IPS-18c (cell line): ENCODE results near the gene KBTBD13.

Source experiments
- H3K4me3 ChIP-seq: 2 replicates; pipeline ENCODE4 v1.7.0; 2013; ENCODE audit warnings: low read depth, mild to moderate bottlenecking, low read length, moderate library complexity; ENCODE audit not compliant: insufficient read depth
- H3K9me3 ChIP-seq: one replicate; pipeline ENCODE4 v1.6.1; 2013; ENCODE audit warnings: mild to moderate bottlenecking, low read length, moderate library complexity; ENCODE audit not compliant: control insufficient read depth, insufficient read depth

Gene KBTBD13

GRCh38 chr15:65079580-65079979, 3.0 kb downstream of the KBTBD13 start:
- Histone ChIP-seq H3K4me3 (no peak overlapping the region), H3K9me3 (no peaks in the 10 kb centered on the region)

DNA sequence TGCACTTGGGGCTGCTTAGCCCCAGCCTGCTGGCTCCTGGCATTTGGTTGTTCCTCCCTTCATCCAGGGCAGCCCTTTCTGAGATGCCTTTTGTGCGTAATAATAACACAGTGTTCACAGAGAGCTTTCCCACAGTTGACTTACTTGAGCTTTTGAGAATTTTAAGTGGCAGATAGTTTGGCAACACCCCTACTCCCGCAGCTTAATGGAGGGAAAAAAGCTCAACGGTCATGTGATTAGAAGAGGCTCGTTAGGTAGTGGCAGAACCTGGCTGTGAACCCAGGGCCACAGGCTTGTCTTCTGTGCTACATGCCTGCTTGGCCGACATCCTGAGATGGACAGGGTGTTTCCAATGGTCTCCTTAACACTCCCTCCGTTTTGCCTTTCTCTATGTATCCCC, 4.7 kb downstream of the KBTBD13 start:
- H3K9me3 ChIP-seq = no peaks in the 10 kb centered on the region
- H3K4me3 ChIP-seq = no peak overlapping the region

DNA sequence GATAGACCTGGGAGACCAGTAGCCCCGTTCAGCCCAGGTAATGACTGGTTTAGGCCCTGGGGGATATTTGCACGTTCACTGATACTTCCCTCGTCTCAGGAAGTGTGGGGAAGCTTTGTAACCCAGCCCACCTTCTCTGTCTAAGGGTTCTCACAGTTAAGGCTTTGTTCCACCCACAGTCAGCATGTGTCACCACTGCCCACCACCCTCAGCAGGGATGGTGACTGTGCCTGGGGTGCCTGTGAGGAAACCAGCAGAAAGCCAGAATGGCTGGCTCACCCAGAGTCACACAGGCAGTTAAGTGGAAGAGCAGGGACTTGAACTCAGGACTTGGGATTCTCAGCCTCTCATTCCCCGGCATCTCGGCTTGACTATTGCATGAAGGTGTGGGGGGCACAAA, 5.2 kb downstream of the KBTBD13 start:
- H3K4me3 ChIP-seq = no peak overlapping the region
- no peaks in the 10 kb centered on the region for H3K9me3 ChIP-seq

DNA sequence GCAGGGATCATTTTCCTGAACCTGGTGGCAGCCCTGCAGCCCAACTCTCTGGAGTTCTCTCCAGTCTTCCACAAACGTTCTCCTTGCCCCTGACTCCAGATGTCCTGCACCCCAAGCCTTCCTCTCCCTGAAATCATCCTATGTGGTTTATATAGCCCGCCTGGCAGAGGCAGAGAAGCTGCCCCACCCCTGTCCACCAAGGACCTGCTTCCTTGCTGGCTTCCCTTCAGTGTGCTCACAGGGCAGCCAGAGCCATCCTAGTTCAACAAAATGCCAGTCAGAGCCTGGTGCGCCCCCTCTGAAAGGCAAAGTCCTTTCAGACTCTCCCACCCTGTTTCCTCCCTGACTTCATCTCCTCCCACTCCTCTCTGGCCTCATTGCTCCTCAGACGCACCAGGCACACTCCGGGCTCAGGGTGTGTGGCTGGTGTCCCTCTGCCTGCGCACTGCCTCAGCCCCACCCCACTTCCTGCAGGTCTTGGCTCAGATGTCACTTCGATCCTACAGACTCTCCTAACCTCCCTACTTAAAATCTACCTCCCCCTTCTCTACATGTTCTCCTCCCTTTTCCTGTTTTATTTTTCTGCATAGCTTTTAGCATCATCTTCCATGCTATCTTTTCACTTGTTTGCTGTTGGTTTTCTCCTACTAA, 5.9 kb downstream of the KBTBD13 start:
- H3K9me3 ChIP-seq = no peaks in the 10 kb centered on the region
- H3K4me3 ChIP-seq = no peak overlapping the region

GRCh38 chr15:65083262-65083701, 6.7 kb downstream of the KBTBD13 start:
- no peak overlapping the region for H3K4me3 ChIP-seq
- no peaks in the 10 kb centered on the region for H3K9me3 ChIP-seq

DNA sequence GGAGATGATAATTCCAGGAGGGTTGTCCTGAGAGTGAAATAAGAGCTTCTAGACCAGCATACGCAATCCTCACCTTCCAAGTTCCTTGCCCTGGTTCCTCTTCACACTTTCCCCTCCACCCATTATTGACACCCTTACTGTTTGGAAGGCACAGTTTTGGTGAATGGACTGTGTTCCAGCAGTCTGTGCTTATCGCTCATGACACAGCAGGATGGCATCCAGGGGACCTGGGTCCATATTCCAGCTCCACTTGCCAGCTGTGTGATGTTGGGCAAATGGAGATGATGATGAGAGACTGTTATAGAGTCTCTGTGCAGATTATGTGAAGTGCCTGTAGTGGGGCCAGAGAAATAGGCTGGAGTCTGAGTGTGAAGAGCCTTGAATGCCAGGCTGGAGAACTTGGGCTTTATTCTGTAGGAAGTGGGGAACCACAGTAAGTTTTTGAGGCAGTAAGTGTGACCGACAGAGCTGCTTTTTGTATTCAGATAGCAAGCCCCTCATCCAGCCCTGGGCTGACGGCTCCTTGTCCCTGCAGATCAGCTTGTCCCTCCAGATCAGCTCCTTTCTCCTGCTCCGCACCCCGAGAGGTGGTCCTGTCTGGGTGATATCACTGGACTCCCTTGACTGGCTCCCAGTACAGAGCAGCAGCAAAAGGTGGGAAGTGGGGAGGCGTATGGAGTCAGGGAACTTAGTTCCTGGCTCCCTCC, 8.1 kb downstream of the KBTBD13 start:
- Histone ChIP-seq H3K9me3 (no peaks in the 10 kb centered on the region), H3K4me3 (no peak overlapping the region)

DNA sequence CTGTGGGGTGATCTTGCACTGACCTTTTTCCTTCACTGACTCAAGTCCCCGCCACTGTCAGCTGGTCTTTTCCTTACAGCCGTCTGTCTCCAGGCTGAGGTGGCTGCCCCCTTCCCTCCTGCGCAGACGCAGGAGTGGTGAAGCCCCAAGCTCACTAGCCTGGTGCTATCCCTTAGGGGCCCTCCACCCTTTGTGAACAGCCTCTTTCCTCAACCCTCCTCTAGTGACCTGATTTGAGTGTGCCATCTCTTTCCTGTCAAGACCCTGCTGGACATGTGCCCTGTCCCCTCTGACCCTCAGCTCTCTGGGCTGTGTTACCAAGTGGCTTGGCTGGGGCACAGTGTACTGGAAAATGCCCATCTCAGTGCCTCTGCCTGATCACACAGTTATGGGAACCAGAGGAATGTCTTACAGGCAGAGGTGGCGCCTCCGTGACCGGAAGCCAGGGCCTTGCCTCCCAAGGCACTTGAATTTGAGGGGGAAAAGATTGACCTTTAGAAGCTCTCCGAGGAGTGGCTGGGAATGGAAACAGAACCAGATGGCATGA, 8.7 kb downstream of the KBTBD13 start:
- H3K9me3 ChIP-seq = no peaks in the 10 kb centered on the region
- H3K4me3 ChIP-seq = no peak overlapping the region

GRCh38 chr15:65085990-65086679, 9.6 kb downstream of the KBTBD13 start:
- H3K9me3 ChIP-seq = no peaks in the 10 kb centered on the region
- no peak overlapping the region for H3K4me3 ChIP-seq

GRCh38 chr15:65086680-65087111, 10.2 kb downstream of the KBTBD13 start:
- H3K9me3 ChIP-seq = no peaks in the 10 kb centered on the region
- no peak overlapping the region for H3K4me3 ChIP-seq

- H3K9me3 ChIP-seq = no peaks in the 10 kb centered on the region
These were observed 10.9 kb downstream of the KBTBD13 start for GRCh38 chr15:65087411-65087810.

DNA sequence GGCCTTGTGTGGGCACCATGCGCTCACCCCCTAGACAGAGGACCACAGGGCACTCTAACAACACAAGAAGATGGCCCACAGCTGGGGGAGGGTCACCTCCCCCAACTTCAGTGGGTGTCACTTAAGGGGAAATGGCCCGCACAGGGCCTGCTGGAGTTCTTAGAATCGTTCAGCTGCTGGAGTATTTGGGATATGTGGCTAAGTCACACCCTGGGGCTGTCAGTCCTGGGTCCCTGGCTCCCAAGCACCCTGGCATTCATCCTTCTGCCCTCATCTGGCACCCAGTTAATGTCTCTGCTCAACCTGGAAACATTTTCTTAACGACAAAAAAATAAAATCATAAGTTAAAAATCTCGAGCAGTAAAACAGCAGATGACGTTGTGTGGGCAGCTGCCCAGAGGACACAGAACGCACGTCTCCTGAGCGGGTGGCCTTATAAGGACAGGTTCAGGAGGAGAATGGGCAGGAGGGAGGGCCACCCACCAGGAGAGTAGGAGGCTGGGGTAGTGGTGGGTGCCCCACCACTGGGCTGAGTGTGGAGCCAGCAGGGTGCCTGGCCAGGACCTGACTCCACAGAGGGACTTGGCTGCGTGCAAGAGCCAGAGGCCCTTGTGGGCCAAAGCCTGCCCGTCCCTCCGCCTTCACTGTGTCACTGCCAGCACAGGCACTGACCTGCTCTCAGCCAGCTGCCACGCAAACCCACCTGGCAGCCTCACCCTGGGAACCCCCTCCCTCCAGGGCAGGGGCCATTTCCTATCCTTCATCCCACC, 11.5 kb downstream of the KBTBD13 start:
- H3K9me3 ChIP-seq = no peaks in the 10 kb centered on the region
- H3K4me3 ChIP-seq = no peak overlapping the region

More at GRCh38 chr15:65087411-65087810, 10.9 kb downstream of the KBTBD13 start:
- no peak overlapping the region for H3K4me3 ChIP-seq

GRCh38 chr15:65088643-65089021, 12.1 kb downstream of the KBTBD13 start:
- H3K9me3 ChIP-seq = no peaks in the 10 kb centered on the region

DNA sequence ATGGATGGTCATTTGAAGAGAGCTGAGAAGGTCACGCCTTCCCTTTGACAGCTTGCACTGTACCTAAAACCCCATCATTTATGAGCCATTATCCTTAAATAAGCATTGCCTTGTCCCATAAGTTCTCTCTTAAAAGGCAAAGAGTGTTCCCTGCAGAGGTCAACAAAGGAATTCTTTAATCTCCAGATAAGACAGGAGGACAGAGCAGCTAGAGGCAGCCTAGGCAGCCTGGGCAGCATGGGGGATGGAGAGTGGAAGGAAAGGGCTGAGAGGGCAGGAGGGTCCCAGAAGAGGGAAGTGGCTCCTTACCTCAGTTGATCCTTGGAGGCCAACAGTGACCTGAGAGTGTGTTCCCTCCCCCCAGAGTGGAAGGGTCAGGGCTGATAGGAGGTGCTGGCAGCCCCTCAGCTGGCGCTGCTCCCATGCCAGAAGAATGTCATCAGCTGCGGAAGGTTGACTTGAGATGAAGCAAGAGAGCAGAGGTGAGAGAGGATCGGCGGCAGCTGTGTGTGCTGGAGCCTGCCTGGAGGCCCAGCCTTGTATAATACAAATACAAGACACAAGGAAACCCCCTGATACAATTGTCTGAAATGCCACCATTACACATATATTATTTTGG, 12.8 kb downstream of the KBTBD13 start:
- no peaks in the 10 kb centered on the region for H3K9me3 ChIP-seq

More at GRCh38 chr15:65088643-65089021, 12.1 kb downstream of the KBTBD13 start:
- no peak overlapping the region for H3K4me3 ChIP-seq

GRCh38 chr15:65091946-65092770, 15.6 kb downstream of the KBTBD13 start:
- Histone ChIP-seq H3K4me3 (no peak overlapping the region), H3K9me3 (no peaks in the 10 kb centered on the region)

More for the DNA sequence above, 12.8 kb downstream of the KBTBD13 start:
- H3K4me3 ChIP-seq = no peak overlapping the region

DNA sequence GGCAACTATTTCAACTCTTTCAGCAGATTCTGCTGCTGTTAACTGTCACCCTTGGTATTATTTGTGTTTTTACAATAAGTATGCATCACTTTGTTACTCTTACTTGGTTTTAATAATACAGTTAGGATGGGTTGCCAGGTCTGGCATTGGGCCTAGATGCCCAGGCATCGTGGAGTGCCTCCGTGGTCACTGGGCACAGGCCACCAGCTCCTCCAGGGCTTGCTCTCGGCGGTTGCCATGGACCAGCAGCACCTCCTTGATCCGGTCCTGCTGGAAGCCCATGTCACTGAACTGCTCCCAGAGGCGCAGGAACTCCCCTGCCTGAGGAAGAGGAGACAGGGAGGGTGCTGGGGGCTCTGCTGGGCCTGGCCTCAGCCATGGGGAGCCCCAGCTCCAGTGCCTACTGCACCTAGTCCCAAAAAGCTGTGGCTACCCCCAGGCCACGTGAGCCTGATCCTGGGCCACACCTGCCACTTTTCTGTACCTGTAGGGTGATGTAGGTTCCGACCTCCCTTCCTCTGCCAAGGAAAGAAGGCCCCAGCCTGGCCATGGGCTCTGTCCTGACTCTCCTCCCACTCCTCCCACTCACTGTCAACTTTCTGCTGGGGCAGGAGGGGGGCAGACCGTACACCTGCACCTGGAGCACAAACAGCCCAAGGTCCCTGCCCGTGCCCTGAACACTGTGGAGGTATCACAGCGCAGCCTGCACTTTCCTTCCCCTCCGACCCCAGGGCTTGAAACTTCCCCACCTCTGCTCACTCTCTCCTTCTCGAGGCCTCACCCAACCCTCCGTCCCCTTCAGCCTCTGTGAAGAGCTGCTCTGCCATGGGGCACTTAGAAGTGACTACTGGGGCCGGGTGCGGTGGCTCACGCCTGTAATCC, 16.6 kb downstream of the KBTBD13 start:
- H3K9me3 ChIP-seq = no peaks in the 10 kb centered on the region
- no peak overlapping the region for H3K4me3 ChIP-seq
